A673 (cell line): ENCODE measurements around the gene SLC22A3. TPM values are rescaled to one million over a fixed set of nuclear protein-coding genes. Genes with fewer than 3 reads are reported as not detected.

Experiments used
- Bru-seq: library from RNA; stranded (reverse); fragments of 400-500 nt; gene quantifications from one replicate; lab custom pipeline; 2021; lab: Mats Ljungman, UMichigan
- BruChase-seq, 2 experiments: library from RNA; stranded (reverse); fragments of 400-500 nt; gene quantifications; one replicate each; lab custom pipeline; 2021; lab: Mats Ljungman, UMichigan
- BruUV-seq: library from RNA; stranded (reverse); fragments of 400-500 nt; replicated peaks from 2 replicates; lab custom pipeline; 2021; lab: Mats Ljungman, UMichigan
- CTCF ChIA-PET: fragments of 300-600 bp; sonication (Branson Sonifier 250); formaldehyde crosslinking; loops from one replicate; lab custom pipeline; 2022; ENCODE audit warnings: antibody characterized with exemption; lab: Charles Lee
- POLR2A ChIA-PET: fragments of 300-600 bp; sonication (Branson Sonifier 250); formaldehyde crosslinking; loops from one replicate; lab custom pipeline; 2022; ENCODE audit warnings: antibody characterized with exemption; ENCODE audit not compliant: low non-redundant PET; lab: Charles Lee
- DNase-seq: peaks from one replicate; pipeline ENCODE4 v3.0.0-alpha.2; 2015; ENCODE audit warnings: low spot score
- H3K27ac ChIP-seq: fragments of 200-600 bp; sonication (generic); 2 replicates; pipeline ENCODE4 v1.5.1; 2016; ENCODE audit warnings: mixed run types, low read depth, mild to moderate bottlenecking, mixed read lengths, antibody characterized with exemption, low read length; ENCODE audit not compliant: poor library complexity, severe bottlenecking
- H3K27me3 ChIP-seq: fragments of 200-600 bp; sonication (generic); replicated peaks from 2 replicates; pipeline ENCODE4 v1.6.1; 2017; ENCODE audit warnings: mixed run types, low read depth, mild to moderate bottlenecking, mixed read lengths, antibody characterized with exemption, low read length; ENCODE audit not compliant: insufficient read depth, poor library complexity
- H3K36me3 ChIP-seq: fragments of 200-600 bp; sonication (generic); 2 replicates; pipeline ENCODE4 v1.6.1; 2016; ENCODE audit warnings: mixed run types, mild to moderate bottlenecking, mixed read lengths, antibody characterized with exemption, low read length; ENCODE audit not compliant: insufficient read depth, poor library complexity, severe bottlenecking
- H3K4me1 ChIP-seq: fragments of 200-600 bp; sonication (generic); 2 replicates; pipeline ENCODE4 v1.6.1; 2017; ENCODE audit warnings: mixed run types, mild to moderate bottlenecking, mixed read lengths, antibody characterized with exemption, low read length; ENCODE audit not compliant: insufficient read depth, poor library complexity, severe bottlenecking
- H3K4me3 ChIP-seq: fragments of 200-600 bp; sonication (generic); 2 replicates; pipeline ENCODE4 v1.5.1; 2016; ENCODE audit warnings: low read depth, mixed run types, mild to moderate bottlenecking, mixed read lengths, low read length; ENCODE audit not compliant: poor library complexity, severe bottlenecking
- H3K9me3 ChIP-seq: fragments of 200-600 bp; sonication (generic); 2 replicates; pipeline ENCODE4 v1.6.1; 2016; ENCODE audit warnings: mixed run types, low read depth, mild to moderate bottlenecking, mixed read lengths, antibody characterized with exemption, low read length; ENCODE audit not compliant: poor library complexity, severe bottlenecking
- EZH2 ChIP-seq: fragments of 200-600 bp; sonication (generic); IDR thresholded peaks from 2 replicates; pipeline ENCODE4 v1.6.1; 2017; ENCODE audit warnings: borderline replicate concordance, low read depth, mild to moderate bottlenecking, mixed read lengths, antibody characterized with exemption, low read length; ENCODE audit not compliant: poor library complexity, severe bottlenecking
- intact Hi-C: fragments of 100-400 bp; cut with micrococcal nuclease; formaldehyde crosslinking; loops from one replicate; pipeline ENCODE4 v1.10.0; 2022; ENCODE audit not compliant: unreplicated experiment
- long read RNA-seq: library from polyadenylated mRNA; stranded (forward); transcript quantifications from one replicate; pipeline ENCODE4 v2.0.0, GENCODE V29; 2022
- total RNA-seq: library from RNA; stranded (reverse); gene quantifications from 2 replicates; pipeline ENCODE4 v1.2.3, GENCODE V29; 2021
- TF ChIP-seq, protein P1 (sequence below): fragments of 300-800, 200-600 bp; sonication (generic); conservative IDR thresholded peaks from 2 replicates; pipeline ENCODE4 v1.5.1; 2017; ENCODE audit warnings: low read depth, mild to moderate bottlenecking, antibody characterized with exemption, low read length, moderate library complexity, mixed read lengths

SLC22A3 gene, protein sequence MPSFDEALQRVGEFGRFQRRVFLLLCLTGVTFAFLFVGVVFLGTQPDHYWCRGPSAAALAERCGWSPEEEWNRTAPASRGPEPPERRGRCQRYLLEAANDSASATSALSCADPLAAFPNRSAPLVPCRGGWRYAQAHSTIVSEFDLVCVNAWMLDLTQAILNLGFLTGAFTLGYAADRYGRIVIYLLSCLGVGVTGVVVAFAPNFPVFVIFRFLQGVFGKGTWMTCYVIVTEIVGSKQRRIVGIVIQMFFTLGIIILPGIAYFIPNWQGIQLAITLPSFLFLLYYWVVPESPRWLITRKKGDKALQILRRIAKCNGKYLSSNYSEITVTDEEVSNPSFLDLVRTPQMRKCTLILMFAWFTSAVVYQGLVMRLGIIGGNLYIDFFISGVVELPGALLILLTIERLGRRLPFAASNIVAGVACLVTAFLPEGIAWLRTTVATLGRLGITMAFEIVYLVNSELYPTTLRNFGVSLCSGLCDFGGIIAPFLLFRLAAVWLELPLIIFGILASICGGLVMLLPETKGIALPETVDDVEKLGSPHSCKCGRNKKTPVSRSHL
- total RNA-seq = not detected in 2 replicates
- not detected for Bru-seq, nascent RNA
- BruChase-seq, experiment 1, labeled RNA remaining after a 2-hour chase = percentile 1 among the genes with signal in this experiment
- BruChase-seq, experiment 2, labeled RNA remaining after a 6-hour chase = not detected
- long read RNA-seq = 0 reads

DNA sequence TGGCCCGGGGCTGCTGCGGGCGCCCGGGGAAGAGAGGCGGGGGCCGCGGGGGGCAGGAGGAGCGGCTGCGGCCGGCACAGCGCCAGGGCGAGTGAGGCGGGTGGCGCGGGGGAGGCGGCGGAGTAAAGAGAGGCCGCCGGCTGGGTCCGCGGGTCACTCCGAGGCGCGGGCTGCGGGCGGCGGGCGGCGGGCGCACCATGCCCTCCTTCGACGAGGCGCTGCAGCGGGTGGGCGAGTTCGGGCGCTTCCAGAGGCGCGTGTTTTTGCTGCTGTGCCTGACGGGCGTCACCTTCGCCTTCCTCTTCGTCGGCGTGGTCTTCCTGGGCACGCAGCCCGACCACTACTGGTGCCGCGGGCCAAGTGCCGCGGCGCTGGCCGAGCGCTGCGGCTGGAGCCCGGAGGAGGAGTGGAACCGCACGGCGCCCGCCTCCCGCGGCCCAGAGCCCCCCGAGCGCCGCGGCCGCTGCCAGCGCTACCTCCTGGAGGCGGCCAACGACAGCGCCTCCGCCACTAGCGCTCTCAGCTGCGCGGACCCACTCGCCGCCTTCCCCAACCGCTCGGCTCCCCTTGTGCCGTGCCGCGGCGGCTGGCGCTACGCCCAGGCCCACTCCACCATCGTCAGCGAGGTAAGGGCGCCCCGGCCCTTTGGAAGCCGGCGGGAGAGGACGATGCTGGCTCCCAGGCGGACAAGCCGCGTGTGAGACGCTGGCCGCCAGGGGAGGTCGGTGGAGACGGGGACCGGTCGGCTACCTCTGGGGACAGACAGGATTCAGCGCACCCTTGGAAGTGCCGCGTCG is at the start of gene SLC22A3:
Gene SLC22A3, plus strand, starts transcription at position 156 of the 797 bp plus-strand sequence. Its CDS starts 42 bp downstream, at position 198.
- peaks cover 81% of the 10 kb centered on the region for H3K27me3 ChIP-seq
- no peak within 1 kb of the TSS for H3K4me3 ChIP-seq
- BruUV-seq = no TSS peak
- intact Hi-C loops = no loop called here
- H3K4me1 ChIP-seq = no peaks in the 10 kb centered on the region
- no peaks in the 10 kb centered on the region for H3K36me3 ChIP-seq
- no peak for DNase-seq
- TF ChIP-seq, protein P1, sequence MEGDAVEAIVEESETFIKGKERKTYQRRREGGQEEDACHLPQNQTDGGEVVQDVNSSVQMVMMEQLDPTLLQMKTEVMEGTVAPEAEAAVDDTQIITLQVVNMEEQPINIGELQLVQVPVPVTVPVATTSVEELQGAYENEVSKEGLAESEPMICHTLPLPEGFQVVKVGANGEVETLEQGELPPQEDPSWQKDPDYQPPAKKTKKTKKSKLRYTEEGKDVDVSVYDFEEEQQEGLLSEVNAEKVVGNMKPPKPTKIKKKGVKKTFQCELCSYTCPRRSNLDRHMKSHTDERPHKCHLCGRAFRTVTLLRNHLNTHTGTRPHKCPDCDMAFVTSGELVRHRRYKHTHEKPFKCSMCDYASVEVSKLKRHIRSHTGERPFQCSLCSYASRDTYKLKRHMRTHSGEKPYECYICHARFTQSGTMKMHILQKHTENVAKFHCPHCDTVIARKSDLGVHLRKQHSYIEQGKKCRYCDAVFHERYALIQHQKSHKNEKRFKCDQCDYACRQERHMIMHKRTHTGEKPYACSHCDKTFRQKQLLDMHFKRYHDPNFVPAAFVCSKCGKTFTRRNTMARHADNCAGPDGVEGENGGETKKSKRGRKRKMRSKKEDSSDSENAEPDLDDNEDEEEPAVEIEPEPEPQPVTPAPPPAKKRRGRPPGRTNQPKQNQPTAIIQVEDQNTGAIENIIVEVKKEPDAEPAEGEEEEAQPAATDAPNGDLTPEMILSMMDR = 0 out of 2 replicates have a peak, but pooled peaks have one; percentile 10
- TF ChIP-seq EZH2 = peak; percentile 95
- POLR2A ChIA-PET = no interaction called here
- H3K9me3 ChIP-seq = no peaks in the 10 kb centered on the region
- no peak within 1 kb of the TSS for H3K27ac ChIP-seq
- CTCF ChIA-PET = no interaction called here

DNA sequence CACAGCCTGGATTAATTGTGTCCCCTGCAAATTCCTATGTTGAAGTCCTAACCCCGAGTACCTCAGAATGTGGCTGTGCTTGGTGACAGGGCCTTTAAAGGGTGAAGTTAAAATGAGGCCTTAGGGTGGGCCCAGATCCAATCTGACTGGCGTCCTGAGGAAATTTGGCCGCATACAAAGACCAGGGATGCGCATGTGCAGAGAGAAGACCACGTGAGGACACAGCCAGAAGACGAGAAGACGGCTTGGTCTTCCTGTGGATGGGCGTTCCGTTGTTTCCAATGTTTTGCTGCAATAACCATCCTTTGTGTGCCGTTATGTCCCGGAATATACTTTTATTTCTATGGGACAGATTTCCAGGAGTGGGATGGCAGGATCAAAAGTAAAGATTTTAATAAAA is 48.6 kb upstream of the SLC22A3 start:
- H3K4me3 ChIP-seq = no peak overlapping the region
- H3K36me3 ChIP-seq = no peaks in the 10 kb centered on the region
- H3K9me3 ChIP-seq = no peaks in the 10 kb centered on the region
- ChIA-PET POLR2A (no interaction called here), CTCF (no interaction called here)
- no TSS peak for BruUV-seq
- H3K27ac ChIP-seq = no peak overlapping the region
- no peaks in the 10 kb centered on the region for H3K4me1 ChIP-seq
- no peak for TF ChIP-seq EZH2
- TF ChIP-seq, protein P1 = no peak
- DNase-seq = no peak
- intact Hi-C loops = no loop called here
- no peaks in the 10 kb centered on the region for H3K27me3 ChIP-seq

DNA sequence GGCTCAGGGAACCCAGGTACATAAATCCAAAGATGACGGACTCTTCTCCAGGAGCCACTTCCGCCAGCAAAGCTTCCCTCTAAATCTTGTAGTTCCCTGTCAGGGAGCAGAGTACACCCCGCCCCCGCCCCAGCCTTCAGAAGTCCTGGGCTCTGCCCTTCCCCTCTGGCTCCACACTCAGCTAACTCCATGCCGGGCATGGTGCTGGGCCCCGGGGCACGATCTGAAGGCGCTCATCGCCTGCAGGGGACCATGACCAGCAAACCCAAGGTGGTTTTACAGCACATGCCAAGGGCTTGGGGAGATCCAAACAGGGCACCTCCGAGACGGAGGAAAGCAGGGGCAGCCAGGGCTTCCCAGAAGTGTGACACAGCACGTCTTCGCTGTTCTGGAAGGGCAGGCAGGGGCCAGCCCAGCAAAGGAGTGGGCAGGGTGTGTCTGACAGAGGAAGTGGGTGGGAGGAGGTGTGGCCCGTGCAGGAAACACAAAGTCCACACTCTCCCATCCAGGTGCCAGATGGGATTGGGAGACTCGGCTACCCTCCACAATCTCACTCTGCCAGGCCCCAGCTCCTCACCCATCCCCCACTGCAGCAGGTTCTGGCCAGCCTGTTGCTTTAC is 48.0 kb upstream of the SLC22A3 start:
- H3K36me3 ChIP-seq = no peaks in the 10 kb centered on the region
- DNase-seq = no peak
- no peak overlapping the region for H3K4me3 ChIP-seq
- no TSS peak for BruUV-seq
- CTCF ChIA-PET = no interaction called here
- H3K4me1 ChIP-seq = no peaks in the 10 kb centered on the region
- POLR2A ChIA-PET = no interaction called here
- intact Hi-C loops = no loop called here
- no peak overlapping the region for H3K27ac ChIP-seq
- H3K27me3 ChIP-seq = no peaks in the 10 kb centered on the region
- TF ChIP-seq EZH2 = no peak
- TF ChIP-seq, protein P1 = no peak
- H3K9me3 ChIP-seq = no peaks in the 10 kb centered on the region
